HEK293T (cell line): ENCODE measurements around the gene DSCAM.

Experiments
- CTCF ChIA-PET: fragments of 350-600 bp; formaldehyde crosslinking; extraction: SDS; loops from one replicate; lab custom pipeline; 2021; ENCODE audit warnings: antibody characterized with exemption, inconsistent platforms; lab: Yijun Ruan, JAX
- POLR2A ChIA-PET: fragments of 350-600 bp; formaldehyde crosslinking; extraction: SDS; loops from one replicate; lab custom pipeline; 2020; ENCODE audit warnings: antibody characterized with exemption, inconsistent platforms; lab: Yijun Ruan, JAX
- DNase-seq: peaks from one replicate; pipeline ENCODE4 v3.0.0; 2012; ENCODE audit warnings: mixed read lengths; ENCODE audit errors: extremely low spot score
- ARNT ChIP-seq: fragments of 450-650 bp; IDR thresholded peaks from 2 replicates; pipeline ENCODE4 v1.6.1; 2017; ENCODE audit warnings: mild to moderate bottlenecking
- BHLHE40 ChIP-seq: fragments of 450-650 bp; IDR thresholded peaks from 2 replicates; pipeline ENCODE4 v1.6.1; 2016; ENCODE audit warnings: mild to moderate bottlenecking, moderate library complexity, borderline replicate concordance
- CTBP1 ChIP-seq: fragments of 450-650 bp; IDR thresholded peaks from 2 replicates; pipeline ENCODE4 v1.6.1; 2016; ENCODE audit warnings: borderline replicate concordance
- ELF4 ChIP-seq: fragments of 450-650 bp; IDR thresholded peaks from 2 replicates; pipeline ENCODE4 v1.6.1; 2017; ENCODE audit warnings: antibody characterized with exemption
- FOXA1 ChIP-seq: fragments of 450-650 bp; IDR thresholded peaks from 2 replicates; pipeline ENCODE4 v1.6.1; 2016; ENCODE audit warnings: mild to moderate bottlenecking
- FOXK2 ChIP-seq: fragments of 450-650 bp; IDR thresholded peaks from 2 replicates; pipeline ENCODE4 v1.6.1; 2016; ENCODE audit warnings: mild to moderate bottlenecking
- FOXM1 ChIP-seq: fragments of 450-650 bp; IDR thresholded peaks from 2 replicates; pipeline ENCODE4 v1.6.1; 2017; ENCODE audit warnings: mild to moderate bottlenecking, borderline replicate concordance
- HDGF ChIP-seq: fragments of 450-650 bp; IDR thresholded peaks from 2 replicates; pipeline ENCODE4 v1.6.1; 2017; ENCODE audit warnings: antibody characterized with exemption, borderline replicate concordance
- L3MBTL2 ChIP-seq: fragments of 450-650 bp; conservative IDR thresholded peaks from 2 replicates; pipeline ENCODE4 v1.6.1; 2016; ENCODE audit warnings: mild to moderate bottlenecking
- LEF1 ChIP-seq: fragments of 450-650 bp; IDR thresholded peaks from 2 replicates; pipeline ENCODE4 v1.6.1; 2017; ENCODE audit warnings: mild to moderate bottlenecking, borderline replicate concordance
- NFRKB ChIP-seq: fragments of 450-650 bp; IDR thresholded peaks from 2 replicates; pipeline ENCODE4 v1.6.1; 2016; ENCODE audit warnings: mild to moderate bottlenecking, moderate library complexity
- PKNOX1 ChIP-seq: fragments of 450-650 bp; IDR thresholded peaks from 2 replicates; pipeline ENCODE4 v1.6.1; 2016
- SP1 ChIP-seq: fragments of 450-650 bp; IDR thresholded peaks from 2 replicates; pipeline ENCODE4 v1.6.1; 2017
- SUZ12 ChIP-seq: fragments of 450-650 bp; IDR thresholded peaks from 2 replicates; pipeline ENCODE4 v1.6.1; 2016; ENCODE audit warnings: mild to moderate bottlenecking
- TARDBP ChIP-seq: fragments of 450-650 bp; IDR thresholded peaks from 2 replicates; pipeline ENCODE4 v1.6.1; 2016
- ZNF384 ChIP-seq: fragments of 450-650 bp; IDR thresholded peaks from 2 replicates; pipeline ENCODE4 v1.6.1; 2016

DSCAM gene

GRCh38 chr21:40507978-40508377, 339.0 kb downstream of the DSCAM start:
- POLR2A ChIA-PET: no interaction called here
- CTCF ChIA-PET: no interaction called here
- TF ChIP-seq TARDBP (no peak), CTBP1 (no peak), FOXA1 (no peak), ARNT (no peak), ZNF384 (no peak), L3MBTL2 (no peak), FOXM1 (no peak), PKNOX1 (no peak)
- no peak for DNase-seq

DNA sequence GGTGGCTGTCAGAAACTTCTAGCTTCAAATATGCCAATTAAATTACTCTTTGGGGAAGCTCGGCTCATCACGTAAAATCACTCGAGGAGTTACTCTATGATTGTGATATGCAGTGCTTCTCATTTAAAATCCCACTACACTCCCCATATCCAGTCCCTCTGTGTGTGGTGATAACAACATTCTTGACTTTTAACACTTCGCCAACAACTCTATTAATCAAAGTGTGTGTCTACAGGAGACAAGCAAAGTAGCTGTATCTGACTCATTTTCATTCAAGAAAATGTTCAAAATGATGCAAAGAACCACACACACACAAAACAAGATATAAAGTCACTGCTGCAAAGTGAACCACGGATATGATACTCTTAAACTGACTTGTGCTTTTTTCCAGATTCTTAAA, 341.3 kb downstream of the DSCAM start:
- ChIA-PET POLR2A (no interaction called here), CTCF (no interaction called here)
- DNase-seq: no peak
- TF ChIP-seq NFRKB: no peak
- no peak for TF ChIP-seq ZNF384

DNA sequence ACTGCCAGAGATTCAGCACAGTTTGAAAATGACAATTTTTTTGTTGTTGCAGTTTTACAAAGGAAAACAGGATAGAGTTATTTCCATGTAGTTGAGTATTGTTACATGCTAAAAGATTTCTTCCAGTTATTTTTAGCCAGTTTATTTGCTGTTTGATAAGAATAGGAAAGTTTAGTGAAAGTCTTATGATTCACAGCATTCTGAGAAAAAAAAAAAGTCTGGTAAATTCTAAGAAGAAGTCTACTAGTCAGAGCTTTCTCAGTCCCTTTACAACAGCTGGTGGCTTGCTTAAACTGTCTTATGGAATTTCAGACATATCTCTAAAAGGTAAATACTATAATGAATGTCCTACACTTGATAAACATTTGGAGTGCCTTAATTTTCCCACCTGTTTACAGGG, 341.7 kb downstream of the DSCAM start:
- POLR2A ChIA-PET: no interaction called here
- CTCF ChIA-PET: no interaction called here
- DNase-seq: no peak

DNA sequence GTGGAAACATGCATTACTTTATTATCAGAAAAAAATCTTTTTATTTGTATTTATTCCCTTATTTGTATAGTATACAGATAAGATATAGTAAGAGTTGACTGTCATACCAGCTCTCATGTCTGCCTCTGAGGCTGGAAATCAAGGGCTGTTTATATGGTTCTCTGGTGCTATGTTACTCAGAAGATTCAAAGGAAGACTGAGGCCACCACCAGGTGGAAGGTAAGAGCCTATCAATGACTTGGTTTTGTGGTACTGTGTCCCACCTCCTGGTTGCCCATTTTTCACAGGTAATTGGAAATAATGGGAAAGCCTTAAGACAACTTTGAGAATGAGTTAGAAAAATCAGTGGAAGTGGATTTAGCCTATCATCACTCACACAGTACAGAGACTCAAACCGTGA, 342.1 kb downstream of the DSCAM start:
- no peak for TF ChIP-seq BHLHE40
- no peak for TF ChIP-seq FOXK2
- TF ChIP-seq PKNOX1: no peak
- no peak for TF ChIP-seq ZNF384
- TF ChIP-seq HDGF: no peak
- TF ChIP-seq TARDBP: no peak
- no peak for TF ChIP-seq L3MBTL2
- TF ChIP-seq ELF4: no peak
- TF ChIP-seq CTBP1: no peak
- no peak for TF ChIP-seq FOXA1
- TF ChIP-seq SP1: no peak
- no peak for TF ChIP-seq NFRKB
- no peak for TF ChIP-seq FOXM1
- no peak for TF ChIP-seq SUZ12
- ChIA-PET POLR2A (no interaction called here), CTCF (no interaction called here)
- no peak for DNase-seq

More for the DNA sequence above, 341.7 kb downstream of the DSCAM start:
- TF ChIP-seq NFRKB (no peak), SP1 (no peak), FOXM1 (no peak), ELF4 (no peak), ZNF384 (no peak), BHLHE40 (no peak), LEF1 (no peak), L3MBTL2 (no peak), FOXA1 (no peak), CTBP1 (no peak), HDGF (no peak), TARDBP (no peak), FOXK2 (no peak), PKNOX1 (no peak), SUZ12 (no peak), ARNT (no peak)

DNA sequence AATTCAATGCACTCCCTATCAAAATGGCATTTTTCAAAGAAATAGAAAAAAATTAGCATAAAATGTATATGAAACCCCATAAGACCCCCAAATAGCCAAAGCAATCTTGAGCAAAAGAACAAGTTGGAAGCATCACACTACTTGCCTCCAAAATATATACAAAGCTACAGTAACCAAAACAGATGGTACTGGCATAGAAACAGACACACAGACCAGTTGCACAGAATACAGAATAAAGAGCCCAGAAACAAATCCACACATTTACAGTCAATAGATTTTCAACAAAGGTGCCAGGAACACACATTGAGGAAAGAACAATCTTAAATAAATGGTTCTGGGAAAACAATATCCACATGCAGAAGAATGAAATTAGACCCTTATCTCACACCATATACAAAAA, 350.8 kb downstream of the DSCAM start:
- no peak for DNase-seq
- ChIA-PET POLR2A (no interaction called here), CTCF (no interaction called here)
- TF ChIP-seq ELF4 (no peak), FOXK2 (no peak)

DNA sequence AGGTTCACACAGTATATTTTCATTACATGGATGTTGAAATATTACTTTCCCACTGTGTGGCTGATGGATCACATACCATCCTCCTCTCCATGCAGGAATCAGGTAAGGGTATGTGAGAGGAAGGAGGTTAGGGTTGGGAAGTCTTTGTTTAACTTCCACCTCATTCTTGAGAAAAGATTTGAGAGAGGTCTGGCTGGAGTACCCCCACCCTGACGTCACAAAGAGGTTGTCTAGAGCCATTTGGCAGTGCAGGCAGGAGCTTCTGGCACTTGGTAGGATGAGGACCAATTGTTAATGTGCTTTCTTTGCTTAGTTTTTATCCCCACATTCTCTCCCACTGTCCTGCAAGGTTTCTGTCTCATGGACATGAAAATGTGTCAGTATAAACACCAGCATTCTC, 356.6 kb downstream of the DSCAM start:
- CTCF ChIA-PET: no interaction called here
- DNase-seq: no peak
- no peak for TF ChIP-seq ARNT
- TF ChIP-seq SP1: no peak
- TF ChIP-seq BHLHE40: no peak
- TF ChIP-seq TARDBP: no peak
- TF ChIP-seq FOXA1: no peak
- no peak for TF ChIP-seq LEF1
- no peak for TF ChIP-seq NFRKB
- TF ChIP-seq L3MBTL2: no peak
- TF ChIP-seq FOXM1: no peak
- TF ChIP-seq HDGF: no peak
- TF ChIP-seq PKNOX1: no peak
- no peak for TF ChIP-seq FOXK2
- TF ChIP-seq CTBP1: no peak
- no peak for TF ChIP-seq ELF4
- no peak for TF ChIP-seq ZNF384
- no peak for TF ChIP-seq SUZ12
- POLR2A ChIA-PET: no interaction called here
